CD4-positive, CD25-positive, alpha-beta regulatory T cell (primary cell): ENCODE data around the gene MS4A14. TPM values are rescaled to one million over a fixed set of nuclear protein-coding genes. Genes with fewer than 3 reads are reported as not detected.
A peak's percentile ranks its signal among the peaks of the same experiment; 100 is the strongest.
"Not testable (repeated sequence)": the region's sequence is repeated elsewhere in the genome, so short reads cannot be mapped to it uniquely, and the experiment has no call there.

ENCODE experiments used
- ATAC-seq, 2 donors: fragments of 150-1000 bp; cut with Tn5 transposase; one replicate each; pipeline ENCODE4 v1.10.0; 2021; ENCODE audit warnings: low read depth in 2 of 2, moderate number of reproducible peaks in 2 of 2, moderate library complexity in 1 of 2
- DNase-seq, 3 donors: peaks; one replicate each; pipeline versions ENCODE4 v3.0.0 to v3.0.0-alpha.2; 2012 to 2022; ENCODE audit warnings: mixed read lengths in 1 of 3
- H3K27ac ChIP-seq: one replicate; pipeline ENCODE4 v1.7.0; 2013; ENCODE audit warnings: mild to moderate bottlenecking, low read length; ENCODE audit not compliant: insufficient read depth, poor library complexity, severe bottlenecking
- H3K27me3 ChIP-seq: one replicate; pipeline ENCODE4 v1.7.0; 2013; ENCODE audit warnings: low read length; ENCODE audit not compliant: control insufficient read depth, insufficient read depth
- H3K36me3 ChIP-seq: one replicate; pipeline ENCODE4 v1.7.0; 2013; ENCODE audit warnings: mild to moderate bottlenecking, low read length, moderate library complexity; ENCODE audit not compliant: control insufficient read depth, insufficient read depth
- H3K4me1 ChIP-seq: 2 replicates; pipeline ENCODE4 v1.7.0; 2013; ENCODE audit warnings: mild to moderate bottlenecking, low read length; ENCODE audit not compliant: insufficient read depth, control insufficient read depth, poor library complexity, severe bottlenecking
- H3K4me3 ChIP-seq: one replicate; pipeline ENCODE4 v1.7.0; 2013; ENCODE audit warnings: low read depth, mild to moderate bottlenecking, low read length, moderate library complexity
- H3K9me3 ChIP-seq, 2 experiments: 1 replicate in 1 of 2; 2 replicates in 1 of 2; pipeline ENCODE4 v1.7.0; 2013; ENCODE audit warnings: low read length in 2 of 2, mild to moderate bottlenecking in 1 of 2, moderate library complexity in 1 of 2; ENCODE audit not compliant: control insufficient read depth in 2 of 2
- H3K27ac Mint-ChIP-seq, 3 donors: one replicate each; pipeline ENCODE4 v1.8.0; 2020 to 2022; ENCODE audit warnings: mild to moderate bottlenecking in 3 of 3, mixed read lengths in 3 of 3, moderate library complexity in 2 of 3
- H3K27me3 Mint-ChIP-seq: one replicate; pipeline ENCODE4 v1.8.0; 2022; ENCODE audit warnings: mild to moderate bottlenecking, mixed read lengths
- H3K36me3 Mint-ChIP-seq: one replicate; pipeline ENCODE4 v1.8.0; 2020; ENCODE audit warnings: mixed read lengths
- H3K4me1 Mint-ChIP-seq, 4 donors: one replicate each; pipeline ENCODE4 v1.8.0; 2020 to 2022; ENCODE audit warnings: mixed read lengths in 4 of 4, mild to moderate bottlenecking in 1 of 4
- H3K4me3 Mint-ChIP-seq, 4 donors: one replicate each; pipeline ENCODE4 v1.8.0; 2020 to 2022; ENCODE audit warnings: mild to moderate bottlenecking in 4 of 4, mixed read lengths in 4 of 4, moderate library complexity in 3 of 4
- H3K9me3 Mint-ChIP-seq, 7 donors: one replicate each; pipeline ENCODE4 v1.8.0; 2020 to 2022; ENCODE audit warnings: mixed read lengths in 7 of 7, mild to moderate bottlenecking in 3 of 7, moderate library complexity in 2 of 7
- polyA plus RNA-seq, 4 donors: library from polyadenylated mRNA; unstranded; fragments of 300-500 nt; fragmentation: Illumina TruSeq; gene quantifications; one replicate each; pipeline ENCODE4 v1.2.3, GENCODE V29; 2021
- total RNA-seq: library from RNA; stranded (reverse); gene quantifications from one replicate; pipeline ENCODE4 v1.2.3, GENCODE V29; 2022

Gene MS4A14
- total and polyA plus RNA-seq, 5 donors from 2014 or later: not detected

DNA sequence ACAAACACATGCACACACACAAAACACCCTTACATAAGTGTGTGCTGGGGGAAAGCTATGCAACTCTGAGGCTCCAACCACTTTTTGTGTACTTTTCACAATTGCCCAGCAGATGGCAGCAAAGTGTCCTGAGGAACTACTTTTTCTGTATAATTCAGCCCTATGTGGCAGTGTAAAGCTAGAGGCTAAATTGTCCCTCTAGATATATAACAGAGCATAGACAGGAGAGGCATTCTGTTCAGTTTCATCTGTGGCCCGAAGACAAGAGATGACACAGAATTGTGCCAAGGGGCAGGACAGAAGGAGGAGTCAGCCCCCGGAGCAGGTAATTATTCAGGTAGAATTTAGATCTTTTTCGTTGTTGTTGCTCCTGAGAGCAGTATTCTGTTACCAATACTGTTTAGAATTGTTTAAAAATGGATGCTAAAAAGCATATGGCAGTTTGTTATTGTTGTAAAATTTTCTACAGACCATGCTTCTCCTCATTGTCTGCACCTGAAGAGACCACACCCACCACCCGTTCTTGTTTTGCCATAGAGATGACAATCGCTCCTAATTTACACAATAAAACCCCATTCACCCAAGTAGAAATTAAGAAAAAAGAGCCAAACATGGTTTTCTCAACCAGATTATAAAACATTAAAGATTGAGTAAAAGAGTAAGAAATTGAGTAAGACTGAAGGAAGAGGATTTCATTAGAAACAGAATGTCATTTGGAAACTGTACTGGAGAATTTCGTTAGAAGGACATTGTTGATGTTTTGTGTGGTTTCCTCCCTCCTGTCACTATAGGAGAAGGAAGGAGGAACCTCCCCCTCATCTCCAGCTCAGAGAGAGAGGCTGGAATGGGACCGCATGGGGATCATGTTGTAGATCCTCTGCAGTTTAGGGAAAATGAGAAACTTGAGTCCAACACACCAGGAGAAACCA lies 32.5 kb upstream of the MS4A14 start:
- Mint-ChIP-seq H3K4me1 (no peaks in the 10 kb centered on the region), H3K27ac (no peak overlapping the region), H3K4me3 (no peak overlapping the region), H3K27me3 (peaks cover 15% of the 10 kb centered on the region), H3K9me3 (peaks cover 0 to 3% (median 0%) of the 10 kb centered on the region in 7 donors), H3K36me3 (no peaks in the 10 kb centered on the region)
- ATAC-seq (peak; percentile 58 to 71), DNase-seq (peak; percentile 28 to 60 (median 39))
- Histone ChIP-seq H3K27me3 (peaks cover 7% of the 10 kb centered on the region), H3K4me3 (no peak overlapping the region), H3K27ac (no peak overlapping the region), H3K9me3 (no peaks in the 10 kb centered on the region), H3K36me3 (no peaks in the 10 kb centered on the region), H3K4me1 (no peaks in the 10 kb centered on the region)

DNA sequence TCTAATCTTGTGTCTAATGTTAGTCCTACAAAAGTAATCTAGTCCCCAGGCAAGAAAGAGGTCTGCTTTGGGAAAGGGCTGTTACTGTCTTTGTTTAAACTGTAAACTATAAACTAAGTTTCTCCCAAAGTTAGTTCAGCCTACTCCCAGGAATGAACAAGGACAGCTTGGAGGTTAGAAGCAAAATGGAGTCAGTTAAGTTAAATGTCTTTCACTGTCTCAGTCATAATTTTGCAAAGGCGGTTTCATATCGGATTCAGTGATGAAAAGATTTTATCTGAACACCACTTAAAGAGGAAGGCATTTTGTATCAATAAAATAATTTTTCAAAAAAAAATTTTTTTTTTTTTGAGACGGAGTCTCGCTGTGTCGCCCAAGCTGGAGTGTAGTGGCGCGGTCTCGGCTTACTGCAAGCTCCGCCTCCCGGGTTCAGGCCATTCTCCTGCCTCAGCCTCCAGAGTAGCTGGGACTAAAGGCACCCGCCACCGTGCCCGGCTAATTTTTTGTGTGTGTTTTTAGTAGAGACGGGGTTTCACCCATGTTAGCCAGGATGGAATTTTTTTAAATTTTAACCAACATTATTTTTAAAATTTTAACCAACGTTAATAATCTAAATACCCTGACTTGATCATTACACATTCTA lies 29.9 kb upstream of the MS4A14 start:
- H3K27me3 ChIP-seq, H3K4me1 ChIP-seq, ATAC-seq, H3K4me1 Mint-ChIP-seq, DNase-seq, H3K9me3 ChIP-seq, H3K36me3 ChIP-seq, H3K27ac ChIP-seq, H3K9me3 Mint-ChIP-seq, H3K27ac Mint-ChIP-seq, H3K4me3 Mint-ChIP-seq, H3K4me3 ChIP-seq, H3K36me3 Mint-ChIP-seq: not testable (repeated sequence)
- peaks cover 15% of the 10 kb centered on the region for H3K27me3 Mint-ChIP-seq

DNA sequence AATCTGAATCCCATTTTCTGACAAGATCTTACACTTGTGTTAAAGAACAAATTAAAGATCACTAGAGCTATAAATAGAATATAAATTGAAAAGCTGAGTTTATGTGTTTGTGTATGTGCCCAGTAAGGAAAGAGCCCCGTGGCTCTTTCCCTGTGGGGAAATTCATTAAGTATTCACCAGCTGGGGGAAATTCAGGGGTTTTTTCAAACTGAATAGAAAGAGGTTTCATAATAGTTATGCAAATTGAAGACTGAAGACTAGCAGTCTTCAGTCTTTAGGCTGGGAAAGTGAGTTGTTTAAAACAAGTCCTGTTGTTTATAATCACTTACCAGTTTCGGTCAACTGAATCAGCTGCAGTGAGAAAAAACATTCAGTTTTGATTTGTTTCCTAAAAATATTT lies 29.2 kb upstream of the MS4A14 start:
- Mint-ChIP-seq H3K9me3 (peaks cover 0 to 3% (median 0%) of the 10 kb centered on the region in 7 donors), H3K27ac (no peak overlapping the region), H3K4me1 (no peaks in the 10 kb centered on the region), H3K4me3 (no peak overlapping the region), H3K36me3 (no peaks in the 10 kb centered on the region), H3K27me3 (peaks cover 15% of the 10 kb centered on the region)
- no peaks in the 10 kb centered on the region for H3K9me3 ChIP-seq
- ATAC-seq (peak in 1 of 2 donors; percentile 33), DNase-seq (no peak)
- peaks cover 7% of the 10 kb centered on the region for H3K27me3 ChIP-seq
- H3K36me3 ChIP-seq: no peaks in the 10 kb centered on the region
- H3K4me3 ChIP-seq: no peak overlapping the region
- H3K4me1 ChIP-seq: no peaks in the 10 kb centered on the region
- H3K27ac ChIP-seq: no peak overlapping the region

DNA sequence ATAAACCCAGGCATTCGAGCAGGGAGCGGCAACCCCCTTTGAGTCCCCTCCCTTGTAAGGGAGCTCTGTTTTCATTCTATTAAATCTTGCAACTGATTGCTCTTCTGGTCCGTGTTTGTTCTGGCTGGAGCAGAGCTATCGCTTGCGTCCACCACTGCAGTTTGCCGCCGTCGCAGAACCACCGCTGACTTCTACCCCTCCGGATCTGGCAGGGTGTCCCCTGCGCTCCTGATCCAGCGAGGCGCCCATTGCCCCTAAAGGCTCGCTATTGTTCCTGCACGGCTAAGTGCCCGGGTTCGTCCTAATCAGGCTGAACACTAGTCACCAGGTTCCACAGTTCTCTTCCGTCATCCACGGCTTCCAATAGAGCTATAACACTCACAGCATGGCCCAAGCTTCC lies 28.4 kb upstream of the MS4A14 start:
- DNase-seq (no peak), ATAC-seq (no peak)
- H3K4me3 ChIP-seq: no peak overlapping the region
- no peak overlapping the region for H3K27ac Mint-ChIP-seq
- H3K27me3 Mint-ChIP-seq: peaks cover 10% of the 10 kb centered on the region
- H3K4me1 ChIP-seq: no peaks in the 10 kb centered on the region
- no peaks in the 10 kb centered on the region for H3K36me3 ChIP-seq
- H3K9me3 Mint-ChIP-seq: peaks cover 0 to 3% (median 0%) of the 10 kb centered on the region in 7 donors
- H3K36me3 Mint-ChIP-seq: no peaks in the 10 kb centered on the region
- H3K4me3 Mint-ChIP-seq: no peak overlapping the region
- H3K27me3 ChIP-seq: peaks cover 7% of the 10 kb centered on the region
- H3K27ac ChIP-seq: no peak overlapping the region
- no peaks in the 10 kb centered on the region for H3K4me1 Mint-ChIP-seq
- H3K9me3 ChIP-seq: no peaks in the 10 kb centered on the region

DNA sequence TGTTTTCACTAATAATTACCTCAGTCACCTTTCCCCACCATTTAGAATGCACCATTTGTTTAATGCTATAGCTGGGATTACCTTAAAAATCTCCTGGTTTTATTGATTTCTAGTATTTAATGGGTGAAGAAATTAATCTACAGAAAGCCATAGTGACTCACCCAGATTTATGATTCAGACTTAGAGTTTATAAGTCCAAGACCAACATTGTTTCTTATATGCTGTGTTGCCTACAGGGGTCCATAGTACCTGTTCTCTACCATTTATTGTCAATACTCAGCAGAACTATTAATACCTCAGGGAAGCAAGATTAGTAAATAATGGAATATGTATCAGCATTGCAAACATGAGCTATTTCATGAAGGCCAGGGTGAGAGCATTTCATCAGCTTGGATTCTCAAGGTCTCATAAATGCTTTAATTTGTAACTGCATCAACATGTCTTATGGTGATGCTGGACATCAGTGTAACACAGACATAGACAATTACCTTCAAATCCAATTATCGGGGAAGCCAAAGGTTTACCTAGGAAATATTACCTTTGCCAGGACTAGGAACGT lies 25.9 kb upstream of the MS4A14 start:
- Mint-ChIP-seq H3K27ac (no peak overlapping the region), H3K4me3 (no peak overlapping the region), H3K36me3 (no peaks in the 10 kb centered on the region), H3K9me3 (peaks cover 0 to 1% (median 0%) of the 10 kb centered on the region in 7 donors), H3K27me3 (no peaks in the 10 kb centered on the region), H3K4me1 (no peaks in the 10 kb centered on the region)
- Histone ChIP-seq H3K27me3 (peaks cover under 1% of the 10 kb centered on the region), H3K4me3 (no peak overlapping the region), H3K4me1 (no peaks in the 10 kb centered on the region), H3K9me3 (no peaks in the 10 kb centered on the region), H3K27ac (no peak overlapping the region), H3K36me3 (no peaks in the 10 kb centered on the region)
- ATAC-seq (no peak), DNase-seq (no peak)

DNA sequence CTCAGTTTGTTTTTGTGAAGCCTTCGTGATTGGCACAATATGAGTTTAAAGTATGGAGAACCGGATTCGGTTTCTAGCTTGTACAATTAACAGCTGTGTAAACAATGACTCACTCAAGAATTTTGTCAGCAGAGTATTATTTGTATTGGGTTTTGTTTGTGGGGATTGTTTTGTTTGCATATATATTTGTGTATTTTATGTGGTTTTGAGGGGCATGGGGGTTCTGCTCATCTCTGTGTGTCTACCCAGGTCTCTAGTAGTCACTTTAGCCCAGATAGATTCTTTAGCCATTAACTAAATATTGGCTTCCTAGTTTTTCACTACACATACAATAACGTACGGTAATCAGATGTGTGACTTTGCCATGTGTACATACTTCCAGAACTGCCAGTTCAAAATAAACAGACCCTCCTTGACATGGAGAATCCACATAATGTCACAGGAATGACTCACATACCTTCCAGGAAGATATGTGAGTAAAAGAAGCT lies 25.4 kb upstream of the MS4A14 start:
- H3K27ac ChIP-seq: no peak overlapping the region
- H3K4me3 ChIP-seq: no peak overlapping the region
- H3K36me3 Mint-ChIP-seq: no peaks in the 10 kb centered on the region

DNA sequence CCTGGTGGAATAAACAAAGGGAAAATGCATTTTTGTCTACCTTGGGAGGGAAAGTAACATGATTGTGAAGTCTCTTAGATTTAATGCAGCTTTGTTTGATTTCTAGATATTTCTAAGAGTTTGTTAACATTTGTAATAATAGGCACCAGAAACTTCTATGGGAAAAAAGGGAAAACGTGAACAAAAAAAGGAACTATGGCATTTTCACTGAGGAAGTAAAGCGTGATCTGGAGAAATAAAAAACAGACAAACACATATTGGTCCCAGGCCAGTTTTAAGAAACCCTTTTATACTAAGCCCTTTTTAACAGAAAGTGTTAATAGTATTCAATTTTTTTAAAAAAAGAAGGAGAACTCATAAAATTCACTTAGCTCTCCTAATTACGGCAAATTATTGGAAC lies 24.9 kb upstream of the MS4A14 start:
- Histone ChIP-seq H3K4me1 (no peaks in the 10 kb centered on the region), H3K27me3 (no peaks in the 10 kb centered on the region), H3K36me3 (no peaks in the 10 kb centered on the region), H3K27ac (no peak overlapping the region), H3K9me3 (no peaks in the 10 kb centered on the region), H3K4me3 (no peak overlapping the region)
- Mint-ChIP-seq H3K36me3 (no peaks in the 10 kb centered on the region), H3K27me3 (peaks cover 4% of the 10 kb centered on the region), H3K4me1 (no peaks in the 10 kb centered on the region), H3K27ac (no peak overlapping the region), H3K4me3 (no peak overlapping the region), H3K9me3 (peaks cover 0 to 1% (median 0%) of the 10 kb centered on the region in 7 donors)
- ATAC-seq (no peak), DNase-seq (no peak)

More for the DNA sequence above, 25.4 kb upstream of the MS4A14 start:
- Histone ChIP-seq H3K4me1 (no peaks in the 10 kb centered on the region), H3K9me3 (no peaks in the 10 kb centered on the region), H3K36me3 (no peaks in the 10 kb centered on the region), H3K27me3 (no peaks in the 10 kb centered on the region)
- ATAC-seq (no peak), DNase-seq (no peak)
- H3K9me3 Mint-ChIP-seq: peaks cover 0 to 1% (median 0%) of the 10 kb centered on the region in 7 donors
- H3K4me1 Mint-ChIP-seq: no peaks in the 10 kb centered on the region
- H3K27me3 Mint-ChIP-seq: no peaks in the 10 kb centered on the region
- H3K4me3 Mint-ChIP-seq: no peak overlapping the region
- H3K27ac Mint-ChIP-seq: no peak overlapping the region
